Measurements from ENCODE around the gene PITPNC1.

DNA sequence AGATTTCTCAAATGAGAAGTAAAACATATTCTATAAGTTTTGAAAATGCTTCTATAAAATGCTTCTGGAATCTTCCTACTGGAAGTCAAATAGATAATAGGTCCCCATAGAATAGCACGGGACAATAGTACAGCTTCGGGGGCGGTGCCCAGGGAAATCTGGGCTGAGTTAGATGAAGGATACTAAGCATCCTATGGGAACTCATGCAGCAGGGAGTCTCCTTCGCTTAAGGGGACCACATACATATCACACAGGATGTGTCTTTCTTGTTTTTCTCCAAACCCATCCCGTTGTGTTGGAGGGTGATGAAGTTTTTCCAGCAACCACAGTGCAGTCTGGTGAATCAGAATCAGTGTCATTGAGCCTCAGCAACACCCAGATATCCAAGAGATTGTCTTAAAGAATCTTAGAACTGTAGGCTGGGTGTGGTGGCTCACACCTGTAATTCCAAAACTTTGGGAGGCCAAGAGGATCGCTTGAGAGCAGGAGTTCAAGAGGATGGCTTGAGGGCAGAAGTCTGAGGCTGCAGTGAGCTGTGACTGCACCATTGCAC, 84.2 kb downstream of the PITPNC1 start:
- TF ChIP-seq, protein P1, sequence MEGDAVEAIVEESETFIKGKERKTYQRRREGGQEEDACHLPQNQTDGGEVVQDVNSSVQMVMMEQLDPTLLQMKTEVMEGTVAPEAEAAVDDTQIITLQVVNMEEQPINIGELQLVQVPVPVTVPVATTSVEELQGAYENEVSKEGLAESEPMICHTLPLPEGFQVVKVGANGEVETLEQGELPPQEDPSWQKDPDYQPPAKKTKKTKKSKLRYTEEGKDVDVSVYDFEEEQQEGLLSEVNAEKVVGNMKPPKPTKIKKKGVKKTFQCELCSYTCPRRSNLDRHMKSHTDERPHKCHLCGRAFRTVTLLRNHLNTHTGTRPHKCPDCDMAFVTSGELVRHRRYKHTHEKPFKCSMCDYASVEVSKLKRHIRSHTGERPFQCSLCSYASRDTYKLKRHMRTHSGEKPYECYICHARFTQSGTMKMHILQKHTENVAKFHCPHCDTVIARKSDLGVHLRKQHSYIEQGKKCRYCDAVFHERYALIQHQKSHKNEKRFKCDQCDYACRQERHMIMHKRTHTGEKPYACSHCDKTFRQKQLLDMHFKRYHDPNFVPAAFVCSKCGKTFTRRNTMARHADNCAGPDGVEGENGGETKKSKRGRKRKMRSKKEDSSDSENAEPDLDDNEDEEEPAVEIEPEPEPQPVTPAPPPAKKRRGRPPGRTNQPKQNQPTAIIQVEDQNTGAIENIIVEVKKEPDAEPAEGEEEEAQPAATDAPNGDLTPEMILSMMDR (IDR thresholded peaks at IDR 0.05; ENCODE audit: poor library complexity, severe bottlenecking), result no peak
- TF ChIP-seq POLR2AphosphoS5 (IDR thresholded peaks at IDR 0.05), result no peak
- no peak for TF ChIP-seq RAD21 (conservative IDR thresholded peaks at IDR 0.05)
- TF ChIP-seq EP300 (conservative IDR thresholded peaks at IDR 0.05; ENCODE audit: poor library complexity, severe bottlenecking), result no peak
- TF ChIP-seq EZH2 (IDR thresholded peaks at IDR 0.05; ENCODE audit: borderline replicate concordance, insufficient read depth, low read length, poor library complexity, severe bottlenecking), result no peak
- TF ChIP-seq SMC3 (conservative IDR thresholded peaks at IDR 0.05; ENCODE audit: poor library complexity), result no peak
- no peak for TF ChIP-seq TAF1 (IDR thresholded peaks at IDR 0.05; ENCODE audit: low read depth)
- TF ChIP-seq MXI1 (conservative IDR thresholded peaks at IDR 0.05; ENCODE audit: poor library complexity, severe bottlenecking), result no peak

Measured in neural cell (in vitro differentiated cells).